ENCODE results near the gene SDK1.
A peak's percentile ranks its signal among the peaks of the same experiment; 100 is the strongest.

SDK1 gene

DNA sequence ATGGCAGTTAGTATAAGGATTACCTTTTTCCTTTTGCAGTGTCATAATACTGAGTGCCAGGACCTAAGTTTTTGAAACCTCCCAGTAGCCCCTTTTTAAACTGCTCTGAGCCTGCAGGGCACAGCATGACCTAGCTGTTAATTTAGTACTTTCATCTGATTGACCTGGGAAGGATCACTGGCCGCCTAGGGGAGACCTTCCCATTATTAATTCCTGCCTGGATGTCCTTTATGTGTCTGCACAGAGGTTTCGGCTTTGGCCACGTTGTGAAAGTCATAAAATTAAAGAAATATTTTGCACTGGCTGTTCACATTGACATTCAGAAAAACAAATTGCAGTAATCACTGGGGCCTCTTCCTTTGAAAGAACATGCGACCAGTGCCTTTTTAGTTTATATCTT is 290.2 kb downstream of the SDK1 start:
- no peak for TF ChIP-seq SUZ12 (IDR thresholded peaks at IDR 0.05)
- TF ChIP-seq FOXK2 (IDR thresholded peaks at IDR 0.05) = no peak
- TF ChIP-seq CTBP1 (IDR thresholded peaks at IDR 0.05; ENCODE audit: borderline replicate concordance) = no peak
- TF ChIP-seq FOXA1 (IDR thresholded peaks at IDR 0.05) = no peak
- no peak for TF ChIP-seq ARNT (IDR thresholded peaks at IDR 0.05)
- TF ChIP-seq NFRKB (IDR thresholded peaks at IDR 0.05) = no peak
- TF ChIP-seq L3MBTL2 (conservative IDR thresholded peaks at IDR 0.05) = no peak
- TF ChIP-seq ELF4 (IDR thresholded peaks at IDR 0.05) = no peak
- TF ChIP-seq TARDBP (IDR thresholded peaks at IDR 0.05) = no peak
- no peak for TF ChIP-seq ZNF384 (IDR thresholded peaks at IDR 0.05)
- no peak for TF ChIP-seq SP1 (IDR thresholded peaks at IDR 0.05)
- no peak for TF ChIP-seq HDGF (IDR thresholded peaks at IDR 0.05; ENCODE audit: borderline replicate concordance)
- no peak for TF ChIP-seq LEF1 (IDR thresholded peaks at IDR 0.05; ENCODE audit: borderline replicate concordance)
- TF ChIP-seq, protein P1, sequence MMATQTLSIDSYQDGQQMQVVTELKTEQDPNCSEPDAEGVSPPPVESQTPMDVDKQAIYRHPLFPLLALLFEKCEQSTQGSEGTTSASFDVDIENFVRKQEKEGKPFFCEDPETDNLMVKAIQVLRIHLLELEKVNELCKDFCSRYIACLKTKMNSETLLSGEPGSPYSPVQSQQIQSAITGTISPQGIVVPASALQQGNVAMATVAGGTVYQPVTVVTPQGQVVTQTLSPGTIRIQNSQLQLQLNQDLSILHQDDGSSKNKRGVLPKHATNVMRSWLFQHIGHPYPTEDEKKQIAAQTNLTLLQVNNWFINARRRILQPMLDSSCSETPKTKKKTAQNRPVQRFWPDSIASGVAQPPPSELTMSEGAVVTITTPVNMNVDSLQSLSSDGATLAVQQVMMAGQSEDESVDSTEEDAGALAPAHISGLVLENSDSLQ (IDR thresholded peaks at IDR 0.05) = no peak
- no peak for TF ChIP-seq BHLHE40 (IDR thresholded peaks at IDR 0.05; ENCODE audit: borderline replicate concordance)
- POLR2A ChIA-PET = no interaction called here
- DNase-seq (ENCODE audit: extremely low spot score) = no peak
- CTCF ChIA-PET = no interaction called here

DNA sequence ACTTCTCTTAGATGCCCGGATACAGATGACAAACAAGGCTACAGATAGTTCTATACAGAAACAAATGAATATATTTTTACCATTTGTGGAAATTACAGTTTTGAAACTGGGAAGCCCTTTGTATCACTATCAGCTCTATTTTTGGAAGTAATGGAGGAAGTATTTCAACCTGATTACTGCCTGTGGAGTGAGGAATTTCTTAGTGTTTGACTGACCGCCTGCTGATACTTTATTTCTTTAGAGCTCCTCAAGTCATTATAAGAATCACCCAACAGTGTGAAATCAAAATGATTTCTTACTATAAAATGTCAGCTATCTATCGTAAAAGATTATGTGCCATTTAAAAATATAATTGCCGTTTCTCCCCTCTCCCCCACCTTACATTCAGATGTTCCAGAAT is 290.9 kb downstream of the SDK1 start:
- CTCF ChIA-PET = interaction anchor here (0.6 kb wide), 1 partner anchor 1839 kb away, joined by 3 read pairs; no protein-coding TSS in a partner anchor
- POLR2A ChIA-PET = no interaction called here
- no peak for DNase-seq (ENCODE audit: extremely low spot score)
- no peak for TF ChIP-seq FOXA1 (IDR thresholded peaks at IDR 0.05)
- TF ChIP-seq LEF1 (IDR thresholded peaks at IDR 0.05; ENCODE audit: borderline replicate concordance) = no peak
- no peak for TF ChIP-seq CTBP1 (IDR thresholded peaks at IDR 0.05; ENCODE audit: borderline replicate concordance)
- TF ChIP-seq ARNT (IDR thresholded peaks at IDR 0.05) = no peak
- no peak for TF ChIP-seq FOXK2 (IDR thresholded peaks at IDR 0.05)
- no peak for TF ChIP-seq TARDBP (IDR thresholded peaks at IDR 0.05)
- no peak for TF ChIP-seq NFRKB (IDR thresholded peaks at IDR 0.05)
- no peak for TF ChIP-seq HDGF (IDR thresholded peaks at IDR 0.05; ENCODE audit: borderline replicate concordance)
- no peak for TF ChIP-seq FOXM1 (IDR thresholded peaks at IDR 0.05; ENCODE audit: borderline replicate concordance)
- no peak for TF ChIP-seq ZNF384 (IDR thresholded peaks at IDR 0.05)
- no peak for TF ChIP-seq ELF4 (IDR thresholded peaks at IDR 0.05)
- TF ChIP-seq L3MBTL2 (conservative IDR thresholded peaks at IDR 0.05) = no peak

- CTCF ChIA-PET = no interaction called here
- POLR2A ChIA-PET = no interaction called here
- no peak for DNase-seq (ENCODE audit: extremely low spot score)
- TF ChIP-seq TARDBP (IDR thresholded peaks at IDR 0.05) (no peak), NFRKB (IDR thresholded peaks at IDR 0.05) (no peak), SP1 (IDR thresholded peaks at IDR 0.05) (no peak)
- TF ChIP-seq, protein P1 (IDR thresholded peaks at IDR 0.05) = peak; percentile 69
Measured at GRCh38 chr7:3592401-3593134, 291.5 kb downstream of the SDK1 start.

GRCh38 chr7:3594901-3595300 is 293.8 kb downstream of the SDK1 start:
- no peak for DNase-seq (ENCODE audit: extremely low spot score)
- TF ChIP-seq LEF1 (IDR thresholded peaks at IDR 0.05; ENCODE audit: borderline replicate concordance) (no peak), ZNF384 (IDR thresholded peaks at IDR 0.05) (no peak), ARNT (IDR thresholded peaks at IDR 0.05) (no peak), NFRKB (IDR thresholded peaks at IDR 0.05) (no peak), BHLHE40 (IDR thresholded peaks at IDR 0.05; ENCODE audit: borderline replicate concordance) (no peak), L3MBTL2 (conservative IDR thresholded peaks at IDR 0.05) (no peak), ELF4 (IDR thresholded peaks at IDR 0.05) (no peak), TARDBP (IDR thresholded peaks at IDR 0.05) (no peak), SP1 (IDR thresholded peaks at IDR 0.05) (no peak), CTBP1 (IDR thresholded peaks at IDR 0.05; ENCODE audit: borderline replicate concordance) (no peak), HDGF (IDR thresholded peaks at IDR 0.05; ENCODE audit: borderline replicate concordance) (no peak), FOXM1 (IDR thresholded peaks at IDR 0.05; ENCODE audit: borderline replicate concordance) (no peak), FOXA1 (IDR thresholded peaks at IDR 0.05) (no peak), SUZ12 (IDR thresholded peaks at IDR 0.05) (no peak), FOXK2 (IDR thresholded peaks at IDR 0.05) (no peak)
- TF ChIP-seq, protein P1 (IDR thresholded peaks at IDR 0.05) = no peak
- ChIA-PET CTCF (no interaction called here), POLR2A (no interaction called here)

- DNase-seq (ENCODE audit: extremely low spot score) = no peak
- ChIA-PET POLR2A (no interaction called here), CTCF (no interaction called here)
- no peak for TF ChIP-seq FOXK2 (IDR thresholded peaks at IDR 0.05)
- TF ChIP-seq, protein P1 (IDR thresholded peaks at IDR 0.05) = no peak
- TF ChIP-seq LEF1 (IDR thresholded peaks at IDR 0.05; ENCODE audit: borderline replicate concordance) = no peak
- TF ChIP-seq ARNT (IDR thresholded peaks at IDR 0.05) = no peak
- TF ChIP-seq CTBP1 (IDR thresholded peaks at IDR 0.05; ENCODE audit: borderline replicate concordance) = no peak
- no peak for TF ChIP-seq TARDBP (IDR thresholded peaks at IDR 0.05)
Measured at GRCh38 chr7:3598854-3599253, 297.8 kb downstream of the SDK1 start.

- ChIA-PET POLR2A (no interaction called here), CTCF (interaction anchor here (0.9 kb wide), 1 partner anchor 21 kb away, joined by 3 read pairs; no protein-coding TSS in a partner anchor)
- DNase-seq (ENCODE audit: extremely low spot score) = no peak
- no peak for TF ChIP-seq FOXA1 (IDR thresholded peaks at IDR 0.05)
Measured at GRCh38 chr7:3605222-3605621, 304.2 kb downstream of the SDK1 start.
